ENCODE data around the gene TLR6. TPM values are rescaled to one million over a fixed set of nuclear protein-coding genes. Genes with fewer than 3 reads are reported as not detected.

TLR6 gene
- total RNA-seq, 1 experiment from 2014 or later, result 1.5 TPM

GRCh38 chr4:38785041-38785790 lies 71.4 kb downstream of the TLR6 start:
- DNase-seq (ENCODE audit: low spot score), result no peak
- POLR2A ChIA-PET (ENCODE audit: low non-redundant PET), result no interaction called here
- H3K27me3 ChIP-seq (replicated peaks; ENCODE audit: insufficient read depth, low read depth, low read length, poor library complexity), result no peaks in the 10 kb centered on the region
- no peaks in the 10 kb centered on the region for H3K4me1 ChIP-seq (ENCODE audit: insufficient read depth, low read length, poor library complexity, severe bottlenecking)
- CTCF ChIA-PET, result no interaction called here
- H3K36me3 ChIP-seq (ENCODE audit: insufficient read depth, low read length, poor library complexity, severe bottlenecking), result no peaks in the 10 kb centered on the region
- no peak overlapping the region for H3K4me3 ChIP-seq (ENCODE audit: low read depth, low read length, poor library complexity, severe bottlenecking)
- H3K9me3 ChIP-seq (ENCODE audit: low read depth, low read length, poor library complexity, severe bottlenecking), result no peaks in the 10 kb centered on the region
- H3K27ac ChIP-seq (ENCODE audit: low read depth, low read length, poor library complexity, severe bottlenecking), result no peak overlapping the region
- TF ChIP-seq EZH2 (IDR thresholded peaks at IDR 0.05; ENCODE audit: borderline replicate concordance, low read depth, low read length, poor library complexity, severe bottlenecking), result no peak
- TF ChIP-seq CTCF (conservative IDR thresholded peaks at IDR 0.05; ENCODE audit: low read depth, low read length), result no peak
- intact Hi-C loops (cut with micrococcal nuclease; ENCODE audit: unreplicated experiment), result no loop called here
- BruUV-seq (replicated peaks), result no TSS peak

- intact Hi-C loops (cut with micrococcal nuclease; ENCODE audit: unreplicated experiment), result loop anchor here (5.0 kb wide), 1 partner anchor 722 kb away; no protein-coding TSS in a partner anchor
- POLR2A ChIA-PET (ENCODE audit: low non-redundant PET), result no interaction called here
- DNase-seq (ENCODE audit: low spot score), result no peak
- no TSS peak for BruUV-seq (replicated peaks)
- Histone ChIP-seq H3K27ac (ENCODE audit: low read depth, low read length, poor library complexity, severe bottlenecking) (no peak overlapping the region), H3K4me3 (ENCODE audit: low read depth, low read length, poor library complexity, severe bottlenecking) (no peak overlapping the region), H3K4me1 (ENCODE audit: insufficient read depth, low read length, poor library complexity, severe bottlenecking) (no peaks in the 10 kb centered on the region), H3K9me3 (ENCODE audit: low read depth, low read length, poor library complexity, severe bottlenecking) (no peaks in the 10 kb centered on the region), H3K36me3 (ENCODE audit: insufficient read depth, low read length, poor library complexity, severe bottlenecking) (no peaks in the 10 kb centered on the region), H3K27me3 (replicated peaks; ENCODE audit: insufficient read depth, low read depth, low read length, poor library complexity) (no peaks in the 10 kb centered on the region)
- CTCF ChIA-PET, result no interaction called here
- TF ChIP-seq EZH2 (IDR thresholded peaks at IDR 0.05; ENCODE audit: borderline replicate concordance, low read depth, low read length, poor library complexity, severe bottlenecking) (no peak), CTCF (conservative IDR thresholded peaks at IDR 0.05; ENCODE audit: low read depth, low read length) (no peak)
These were observed 72.5 kb downstream of the TLR6 start for GRCh38 chr4:38784141-38784540.

- Histone ChIP-seq H3K27me3 (replicated peaks; ENCODE audit: insufficient read depth, low read depth, low read length, poor library complexity) (no peaks in the 10 kb centered on the region), H3K9me3 (ENCODE audit: low read depth, low read length, poor library complexity, severe bottlenecking) (no peaks in the 10 kb centered on the region), H3K27ac (ENCODE audit: low read depth, low read length, poor library complexity, severe bottlenecking) (no peak overlapping the region), H3K4me1 (ENCODE audit: insufficient read depth, low read length, poor library complexity, severe bottlenecking) (no peaks in the 10 kb centered on the region), H3K4me3 (ENCODE audit: low read depth, low read length, poor library complexity, severe bottlenecking) (no peak overlapping the region), H3K36me3 (ENCODE audit: insufficient read depth, low read length, poor library complexity, severe bottlenecking) (no peaks in the 10 kb centered on the region)
- intact Hi-C loops (cut with micrococcal nuclease; ENCODE audit: unreplicated experiment), result loop anchor here (2.0 to 5.0 kb wide), 2 partner anchors 602 to 721 kb away; no protein-coding TSS in a partner anchor
- TF ChIP-seq EZH2 (IDR thresholded peaks at IDR 0.05; ENCODE audit: borderline replicate concordance, low read depth, low read length, poor library complexity, severe bottlenecking) (no peak), CTCF (conservative IDR thresholded peaks at IDR 0.05; ENCODE audit: low read depth, low read length) (no peak)
- no TSS peak for BruUV-seq (replicated peaks)
- no peak for DNase-seq (ENCODE audit: low spot score)
- CTCF ChIA-PET, result interaction anchor here (1.0 to 2.2 kb wide), 2 partner anchors 24 to 603 kb away, joined by 9 to 18 read pairs; no protein-coding TSS in a partner anchor
- POLR2A ChIA-PET (ENCODE audit: low non-redundant PET), result no interaction called here
These were observed 73.5 kb downstream of the TLR6 start for GRCh38 chr4:38783109-38783460.

Data from A673 (cell line).